Vagina (tissue), 2 donors: ENCODE measurements around the gene SECISBP2L. TPM values are rescaled to one million over a fixed set of nuclear protein-coding genes. Genes with fewer than 3 reads are reported as not detected.

Experiments
- DNase-seq, 2 donors: peaks; one replicate each; pipeline ENCODE4 v3.0.0-alpha.2; 2017; ENCODE audit errors: extremely low spot score in 2 of 2
- H3K27ac ChIP-seq: fragments of 200-600 bp; sonication (generic); one replicate; pipeline ENCODE4 v1.5.1; 2019
- H3K27me3 ChIP-seq: fragments of 200-600 bp; sonication (generic); one replicate; pipeline ENCODE4 v1.5.1; 2019
- H3K36me3 ChIP-seq, 2 donors: fragments of 200-600 bp; sonication (generic); one replicate each; pipeline ENCODE4 v1.5.1; 2017 to 2019
- H3K4me1 ChIP-seq: fragments of 200-600 bp; sonication (generic); one replicate; pipeline ENCODE4 v1.5.1; 2019
- H3K4me3 ChIP-seq, 2 donors: fragments of 200-600 bp; sonication (generic); 1 replicate in 1 of 2; 2 replicates in 1 of 2; pipeline ENCODE4 v1.5.1; 2016 to 2019
- H3K9me3 ChIP-seq: fragments of 200-600 bp; sonication (generic); one replicate; pipeline ENCODE4 v1.5.1; 2019
- POLR2A ChIP-seq, 2 donors: fragments of 450-650 bp; IDR thresholded peaks; one replicate each; pipeline ENCODE4 v1.6.1; 2017; ENCODE audit warnings: antibody characterized with exemption in 2 of 2, mild to moderate bottlenecking in 2 of 2, moderate library complexity in 2 of 2
- POLR2AphosphoS5 ChIP-seq, 2 donors: sonication (generic); formaldehyde crosslinking; IDR thresholded peaks; one replicate each; pipeline ENCODE4 v1.9.0; 2017; ENCODE audit warnings: antibody characterized with exemption in 2 of 2, mild to moderate bottlenecking in 2 of 2, low read depth in 1 of 2; ENCODE audit not compliant: insufficient read depth in 1 of 2
- intact Hi-C: fragments of 100-400 bp; cut with DNase I; formaldehyde crosslinking; loops from one replicate; pipeline ENCODE4 v1.15.1; 2023
- total RNA-seq: library from RNA; depleted of rRNA; stranded (reverse); fragments of >200 nt; gene quantifications from one replicate; pipeline ENCODE4 v1.2.3, GENCODE V29; 2016
- TF ChIP-seq, protein P1 (sequence below), 3 experiments: fragments of 450-650 bp in 2 of 3; fragments of 200-600 bp in 1 of 3; sonication (generic) in 1 of 3; IDR thresholded peaks; one replicate each; pipeline ENCODE4 v1.5.1; 2017 to 2019; ENCODE audit warnings: antibody characterized with exemption in 3 of 3, mild to moderate bottlenecking in 2 of 3, moderate library complexity in 2 of 3

The SECISBP2L gene
- total RNA-seq, 1 donor from 2014 or later = 24.3 TPM

DNA sequence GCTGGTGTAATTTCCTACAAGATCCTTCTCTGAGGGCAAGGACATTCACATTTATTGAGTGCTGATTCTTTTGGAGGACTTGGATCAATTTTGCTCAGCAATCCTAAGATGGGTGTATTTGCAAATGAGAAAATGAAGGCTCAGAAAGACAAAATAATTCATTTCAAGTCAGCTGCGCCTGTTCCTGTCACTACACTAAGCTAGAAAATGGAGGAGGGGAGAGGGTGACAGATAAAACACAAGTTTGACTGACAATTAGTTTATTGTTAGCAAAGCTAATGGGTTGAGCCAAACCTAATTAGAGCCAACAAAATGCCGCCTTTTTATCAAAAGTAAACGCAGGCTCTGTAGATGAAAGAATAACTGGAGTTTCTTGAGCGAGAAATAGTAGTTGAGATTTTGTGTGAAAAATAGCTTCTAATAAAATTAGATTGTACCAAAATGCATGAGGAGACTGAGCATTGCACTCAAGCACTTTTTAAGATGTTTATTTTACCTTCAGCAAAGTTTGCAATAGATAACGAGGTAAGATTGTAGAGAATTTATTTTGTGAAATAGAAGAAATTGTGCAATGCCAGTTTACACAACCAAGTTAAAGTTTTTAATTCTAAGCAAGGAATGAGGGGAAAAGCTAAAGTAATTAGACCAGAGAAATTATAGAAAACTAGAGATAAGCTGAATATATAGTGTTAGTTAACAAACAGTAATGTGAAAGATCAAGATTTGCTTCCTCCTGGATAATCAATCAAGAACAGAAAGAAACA is 39.6 kb upstream of the SECISBP2L start:
- Histone ChIP-seq H3K4me1 (peaks cover 6% of the 10 kb centered on the region), H3K36me3 (no peaks in the 10 kb centered on the region), H3K27me3 (no peaks in the 10 kb centered on the region), H3K9me3 (no peaks in the 10 kb centered on the region), H3K27ac (no peak overlapping the region), H3K4me3 (no peak overlapping the region)
- TF ChIP-seq, protein P1, sequence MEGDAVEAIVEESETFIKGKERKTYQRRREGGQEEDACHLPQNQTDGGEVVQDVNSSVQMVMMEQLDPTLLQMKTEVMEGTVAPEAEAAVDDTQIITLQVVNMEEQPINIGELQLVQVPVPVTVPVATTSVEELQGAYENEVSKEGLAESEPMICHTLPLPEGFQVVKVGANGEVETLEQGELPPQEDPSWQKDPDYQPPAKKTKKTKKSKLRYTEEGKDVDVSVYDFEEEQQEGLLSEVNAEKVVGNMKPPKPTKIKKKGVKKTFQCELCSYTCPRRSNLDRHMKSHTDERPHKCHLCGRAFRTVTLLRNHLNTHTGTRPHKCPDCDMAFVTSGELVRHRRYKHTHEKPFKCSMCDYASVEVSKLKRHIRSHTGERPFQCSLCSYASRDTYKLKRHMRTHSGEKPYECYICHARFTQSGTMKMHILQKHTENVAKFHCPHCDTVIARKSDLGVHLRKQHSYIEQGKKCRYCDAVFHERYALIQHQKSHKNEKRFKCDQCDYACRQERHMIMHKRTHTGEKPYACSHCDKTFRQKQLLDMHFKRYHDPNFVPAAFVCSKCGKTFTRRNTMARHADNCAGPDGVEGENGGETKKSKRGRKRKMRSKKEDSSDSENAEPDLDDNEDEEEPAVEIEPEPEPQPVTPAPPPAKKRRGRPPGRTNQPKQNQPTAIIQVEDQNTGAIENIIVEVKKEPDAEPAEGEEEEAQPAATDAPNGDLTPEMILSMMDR (IDR thresholded peaks at IDR 0.05) = no peak
- TF ChIP-seq POLR2A (IDR thresholded peaks at IDR 0.05) (no peak), POLR2AphosphoS5 (IDR thresholded peaks at IDR 0.05; ENCODE audit: insufficient read depth in 1 of 2, low read depth in 1 of 2) (no peak)
- no peak for DNase-seq
- intact Hi-C loops = no loop called here

DNA sequence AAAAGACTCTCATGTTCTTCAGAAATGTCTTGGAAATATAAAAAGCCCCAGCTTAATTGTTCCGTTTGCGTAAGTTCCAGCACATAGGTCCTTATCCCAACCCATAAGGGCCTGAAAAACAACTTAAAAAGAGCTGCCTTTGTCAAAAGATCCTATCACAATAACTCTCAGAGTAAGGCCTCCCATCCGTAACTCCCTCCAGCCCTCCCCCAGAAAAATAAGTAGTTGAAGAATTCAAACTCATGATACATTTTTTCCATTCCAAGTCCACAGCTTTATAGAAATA is 38.0 kb upstream of the SECISBP2L start:
- no peaks in the 10 kb centered on the region for H3K27me3 ChIP-seq
- intact Hi-C loops = no loop called here

DNA sequence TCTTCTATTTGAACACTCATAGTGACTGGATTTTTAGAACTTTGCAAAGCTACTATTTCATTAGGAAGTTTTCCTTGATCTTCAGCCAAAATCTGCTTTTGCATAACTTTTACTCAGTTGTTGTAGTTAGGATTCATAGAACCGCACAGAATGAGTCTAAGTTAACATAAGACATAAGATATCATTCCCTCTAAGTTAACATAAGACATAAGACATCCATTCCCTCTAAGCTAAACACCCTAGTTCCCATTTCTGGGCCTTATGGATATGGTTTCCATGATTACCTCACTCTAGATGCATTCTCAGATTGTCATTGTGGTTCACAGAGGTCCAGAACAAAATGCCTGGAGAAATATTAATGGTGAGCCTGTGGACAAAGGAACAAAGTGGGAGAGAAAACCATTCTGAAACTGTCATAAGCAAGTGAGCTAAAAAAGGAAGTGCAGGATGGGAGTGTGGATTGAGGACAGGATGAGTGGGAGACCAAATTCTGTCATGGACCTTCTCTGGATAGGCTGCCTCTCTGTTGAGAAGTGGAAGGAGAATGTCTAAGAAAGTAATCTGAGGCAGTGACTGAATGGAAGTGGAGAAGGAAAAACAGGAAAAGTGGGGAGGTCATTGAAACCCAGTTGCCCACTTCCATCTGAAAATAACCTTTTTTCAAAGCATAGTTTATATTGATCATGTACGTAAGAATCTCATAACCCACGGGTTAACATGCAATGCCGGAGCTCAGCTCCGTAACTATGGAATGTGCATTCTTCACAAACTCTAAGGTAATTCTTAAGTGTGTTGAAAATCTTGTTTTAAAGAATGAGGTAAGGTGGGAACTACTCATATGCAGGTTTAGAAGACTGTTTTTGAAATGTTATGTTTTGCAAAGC is 37.4 kb upstream of the SECISBP2L start:
- TF ChIP-seq POLR2A (IDR thresholded peaks at IDR 0.05) = no peak
- TF ChIP-seq POLR2AphosphoS5 (IDR thresholded peaks at IDR 0.05; ENCODE audit: insufficient read depth in 1 of 2, low read depth in 1 of 2) = no peak
- TF ChIP-seq, protein P1 (IDR thresholded peaks at IDR 0.05) = no peak
- Histone ChIP-seq H3K27ac (no peak overlapping the region), H3K27me3 (no peaks in the 10 kb centered on the region), H3K4me3 (no peak overlapping the region), H3K36me3 (no peaks in the 10 kb centered on the region), H3K4me1 (peaks cover 6% of the 10 kb centered on the region), H3K9me3 (no peaks in the 10 kb centered on the region)
- no peak for DNase-seq
- intact Hi-C loops = no loop called here

More for the DNA sequence above, 38.0 kb upstream of the SECISBP2L start:
- no peak for DNase-seq
- TF ChIP-seq POLR2AphosphoS5 (IDR thresholded peaks at IDR 0.05; ENCODE audit: insufficient read depth in 1 of 2, low read depth in 1 of 2) = no peak
- TF ChIP-seq, protein P1 (IDR thresholded peaks at IDR 0.05) = no peak
- TF ChIP-seq POLR2A (IDR thresholded peaks at IDR 0.05) = no peak
- no peaks in the 10 kb centered on the region for H3K9me3 ChIP-seq
- H3K36me3 ChIP-seq = no peaks in the 10 kb centered on the region
- H3K4me3 ChIP-seq = no peak overlapping the region
- H3K4me1 ChIP-seq = peaks cover 6% of the 10 kb centered on the region
- no peak overlapping the region for H3K27ac ChIP-seq

DNA sequence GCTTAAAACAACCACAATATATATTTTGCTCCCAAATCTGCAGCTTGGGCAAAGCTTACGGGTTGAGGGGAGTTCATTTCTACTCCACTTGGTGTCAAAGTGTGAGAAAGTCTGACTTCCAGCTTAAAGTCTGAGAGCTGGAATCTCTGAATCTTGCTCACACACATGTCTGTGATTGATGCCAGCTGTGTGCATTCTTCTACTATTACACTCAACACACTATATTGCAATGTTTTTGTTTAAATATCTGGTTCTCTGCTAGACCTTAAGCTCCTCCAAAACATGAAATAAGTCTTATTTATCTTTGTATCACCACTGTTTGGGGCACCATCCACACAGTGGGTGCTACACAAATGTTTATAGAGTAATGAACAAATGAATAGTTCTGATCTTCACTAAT is 36.7 kb upstream of the SECISBP2L start:
- no peak overlapping the region for H3K27ac ChIP-seq
- peaks cover 6% of the 10 kb centered on the region for H3K4me1 ChIP-seq
- H3K27me3 ChIP-seq = no peaks in the 10 kb centered on the region
- no peaks in the 10 kb centered on the region for H3K36me3 ChIP-seq
- no peak for TF ChIP-seq POLR2AphosphoS5 (IDR thresholded peaks at IDR 0.05; ENCODE audit: insufficient read depth in 1 of 2, low read depth in 1 of 2)
- no peak for TF ChIP-seq POLR2A (IDR thresholded peaks at IDR 0.05)
- TF ChIP-seq, protein P1 (IDR thresholded peaks at IDR 0.05) = no peak
- intact Hi-C loops = no loop called here
- H3K9me3 ChIP-seq = no peaks in the 10 kb centered on the region
- DNase-seq = no peak
- no peak overlapping the region for H3K4me3 ChIP-seq
